GM18909 (cell line): Measurements from ENCODE around the gene MFSD11.
"Not testable (repeated sequence)": the region's sequence is repeated elsewhere in the genome, so short reads cannot be mapped to it uniquely, and the experiment has no call there.

ENCODE experiments used
- ATAC-seq: cut with Tn5 transposase; IDR thresholded peaks from one replicate; pipeline ENCODE4 v1.9.1; 2021; ENCODE audit warnings: mild to moderate bottlenecking; ENCODE audit not compliant: unreplicated experiment, poor library complexity

The MFSD11 gene

GRCh38 chr17:76737676-76738467 is at the start of gene MFSD11:
Gene MFSD11, plus strand, starts transcription at chr17:76738119. Its CDS starts 234 bp downstream, at chr17:76738353.
- ATAC-seq = peak; percentile 62

GRCh38 chr17:76688165-76688622 is 49.7 kb upstream of the MFSD11 start:
- ATAC-seq = no peak

GRCh38 chr17:76689859-76690258 is 48.1 kb upstream of the MFSD11 start:
- ATAC-seq = no peak

GRCh38 chr17:76690596-76691280 is 47.2 kb upstream of the MFSD11 start:
- ATAC-seq = no peak

GRCh38 chr17:76691379-76692191 is 46.3 kb upstream of the MFSD11 start:
- ATAC-seq = no peak

- ATAC-seq = no peak
Observed at GRCh38 chr17:76695059-76695831, 42.7 kb upstream of the MFSD11 start.

- peak; percentile 55 for ATAC-seq
Observed at GRCh38 chr17:76696763-76697701, 40.9 kb upstream of the MFSD11 start.

GRCh38 chr17:76697702-76698465 is 40.0 kb upstream of the MFSD11 start:
- ATAC-seq = no peak

GRCh38 chr17:76698466-76698977 is 39.4 kb upstream of the MFSD11 start:
- not testable (repeated sequence) for ATAC-seq

GRCh38 chr17:76700270-76700616 is 37.7 kb upstream of the MFSD11 start:
- no peak for ATAC-seq

GRCh38 chr17:76700617-76701470 is 37.1 kb upstream of the MFSD11 start:
- no peak for ATAC-seq

GRCh38 chr17:76701471-76701967 is 36.4 kb upstream of the MFSD11 start:
- no peak for ATAC-seq

GRCh38 chr17:76702076-76702475 is 35.8 kb upstream of the MFSD11 start:
- ATAC-seq = no peak

GRCh38 chr17:76702941-76703637 is 34.8 kb upstream of the MFSD11 start:
- ATAC-seq = no peak

GRCh38 chr17:76704805-76705204 is 33.1 kb upstream of the MFSD11 start:
- ATAC-seq = no peak

- no peak for ATAC-seq
Observed at GRCh38 chr17:76706817-76707216, 31.1 kb upstream of the MFSD11 start.
